GM19328 (cell line): Measurements from ENCODE around the gene EMP2.

Experiments
- ATAC-seq: cut with Tn5 transposase; IDR thresholded peaks from one replicate; pipeline ENCODE4 v1.9.1; 2021; ENCODE audit warnings: mild to moderate bottlenecking, moderate library complexity; ENCODE audit not compliant: unreplicated experiment

The EMP2 gene

DNA sequence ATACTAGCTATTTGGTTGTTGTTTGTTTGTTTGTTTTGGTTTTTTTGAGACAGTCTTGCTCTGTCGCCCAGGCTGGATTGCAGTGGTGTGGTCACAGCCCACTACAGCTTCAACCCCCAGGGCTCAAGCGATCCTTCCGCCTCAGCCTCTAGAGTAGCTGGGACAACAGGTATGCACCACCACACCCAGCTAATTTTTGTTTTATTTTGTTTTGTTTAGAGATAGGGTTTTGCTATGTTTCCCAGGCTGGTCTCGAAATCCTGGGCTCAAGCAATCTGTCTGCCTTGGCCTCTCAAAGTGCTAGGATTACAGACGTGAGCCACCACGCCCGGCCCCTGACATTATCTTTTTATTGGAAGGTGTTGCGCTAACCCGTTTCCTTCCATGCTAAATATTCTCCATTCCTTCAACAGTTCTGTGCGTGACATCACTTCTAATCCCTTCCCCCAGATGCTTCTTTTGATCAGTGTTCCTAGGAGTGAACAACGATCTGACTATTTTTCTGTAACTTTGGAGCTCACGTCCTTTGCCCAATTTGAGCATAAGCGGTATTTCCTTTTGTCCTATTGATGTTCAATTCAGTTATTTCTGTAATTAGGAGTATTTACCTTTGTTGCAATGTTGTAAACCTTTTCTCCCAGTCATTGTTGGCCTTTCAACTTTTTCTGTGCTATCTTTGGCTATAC, 30.2 kb upstream of the EMP2 start:
- ATAC-seq, result no peak

DNA sequence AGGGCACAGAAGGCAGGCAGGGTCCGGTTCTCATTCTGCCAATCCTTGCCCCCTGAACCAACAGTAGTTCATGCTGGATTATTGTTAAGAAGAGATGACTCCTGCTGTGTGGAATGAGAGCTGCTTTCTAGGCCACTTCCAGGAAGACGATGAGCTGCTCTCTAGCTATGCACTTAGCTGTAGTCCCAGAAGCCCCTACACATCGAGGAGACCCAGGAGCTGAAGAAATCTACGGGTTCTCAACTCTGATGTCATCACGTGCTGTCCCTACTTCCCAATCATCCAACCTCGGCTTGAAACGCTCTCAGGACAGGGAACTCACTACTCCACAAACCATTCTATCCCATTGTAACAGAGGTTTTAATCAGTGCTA, 29.0 kb upstream of the EMP2 start:
- ATAC-seq, result no peak

DNA sequence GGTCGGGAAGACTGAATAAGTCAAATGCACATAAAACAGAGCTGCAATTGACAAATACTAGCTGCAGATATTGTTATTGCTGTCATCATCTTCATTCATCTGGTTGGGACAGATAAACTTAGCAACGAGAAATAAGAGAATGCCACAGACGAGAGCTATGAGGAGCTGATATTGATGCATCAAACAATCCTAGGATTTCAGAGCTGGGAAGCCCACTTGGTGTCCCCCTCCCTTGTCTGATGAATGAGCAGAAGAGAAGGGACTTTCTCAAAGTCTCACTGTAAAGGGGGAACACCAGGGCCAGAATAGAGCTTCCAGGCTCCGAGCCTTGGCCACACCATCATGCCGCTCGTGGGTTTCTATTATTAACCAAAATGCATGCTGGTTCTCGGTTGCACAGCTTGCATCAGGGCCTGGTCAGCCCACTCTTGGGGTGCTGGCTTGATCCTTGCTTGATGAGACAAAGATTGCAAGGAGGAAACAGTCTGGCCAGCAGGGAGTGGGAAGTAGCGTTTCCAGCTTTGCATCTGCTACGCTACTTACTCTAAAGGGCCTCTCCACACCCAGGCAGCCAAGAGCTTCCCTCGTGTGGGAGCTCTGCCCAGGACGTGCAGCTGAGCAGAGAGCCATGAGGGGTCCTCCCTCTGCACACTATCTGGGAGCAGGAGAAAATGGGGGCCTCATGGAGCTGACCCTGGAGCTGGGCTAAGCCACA, 28.4 kb upstream of the EMP2 start:
- ATAC-seq, result no peak

DNA sequence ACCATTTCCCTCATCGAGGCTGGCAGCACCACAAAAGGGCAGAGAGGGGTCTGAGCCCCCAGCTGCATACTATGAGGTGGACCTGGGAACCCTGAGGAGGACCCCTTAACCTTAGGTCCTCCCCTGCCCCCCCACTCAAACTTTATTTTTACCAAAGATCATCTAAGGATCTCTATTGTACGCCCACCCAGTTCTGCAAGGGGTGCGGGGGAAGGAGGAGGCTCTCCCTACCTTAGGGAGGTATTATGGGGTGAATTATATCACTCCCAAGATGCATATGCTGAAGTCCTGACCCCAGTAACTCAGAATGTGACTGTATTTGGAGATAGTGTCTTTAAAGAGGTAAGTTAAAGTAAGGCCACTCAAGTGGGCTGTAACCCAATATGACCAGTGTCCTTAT, 26.8 kb upstream of the EMP2 start:
- no peak for ATAC-seq

DNA sequence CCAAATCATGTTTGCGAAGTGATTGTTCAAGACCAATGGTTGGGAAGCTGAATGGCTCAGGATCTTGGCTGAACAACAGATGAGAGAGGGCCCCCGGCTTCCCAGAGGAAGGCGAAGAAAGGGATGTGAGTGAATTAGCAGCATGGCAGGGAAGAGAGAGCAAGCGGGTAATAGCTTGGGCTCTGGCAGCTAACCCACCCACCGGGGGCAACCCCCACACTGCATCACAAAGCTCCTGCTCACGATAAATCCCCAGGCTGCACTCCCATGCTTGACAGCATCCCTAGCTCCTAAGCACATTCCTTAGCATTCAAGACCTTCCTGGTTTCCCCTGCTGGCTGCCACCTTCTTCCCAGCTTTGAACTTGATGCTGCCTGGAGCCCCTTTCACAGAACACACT, 26.2 kb upstream of the EMP2 start:
- ATAC-seq, result no peak

DNA sequence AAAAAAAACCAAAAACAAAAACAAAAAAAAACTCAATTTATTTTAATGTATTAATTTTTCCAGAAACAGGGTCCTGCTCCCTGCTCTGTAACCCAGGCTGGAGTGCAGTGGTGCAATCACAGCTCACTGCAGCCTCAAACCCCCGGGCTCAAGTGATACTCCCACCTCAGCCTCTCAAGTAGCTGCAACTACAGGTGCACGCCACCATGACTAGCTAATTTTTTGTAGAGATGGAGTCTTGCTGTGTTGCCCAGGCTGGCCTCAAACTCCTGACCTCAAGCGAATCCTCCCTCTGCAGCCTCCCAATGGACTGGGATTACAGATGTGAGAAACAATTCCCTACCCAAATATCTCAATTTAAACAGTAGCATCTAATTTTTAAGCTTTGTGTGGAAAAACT, 25.2 kb upstream of the EMP2 start:
- no peak for ATAC-seq

DNA sequence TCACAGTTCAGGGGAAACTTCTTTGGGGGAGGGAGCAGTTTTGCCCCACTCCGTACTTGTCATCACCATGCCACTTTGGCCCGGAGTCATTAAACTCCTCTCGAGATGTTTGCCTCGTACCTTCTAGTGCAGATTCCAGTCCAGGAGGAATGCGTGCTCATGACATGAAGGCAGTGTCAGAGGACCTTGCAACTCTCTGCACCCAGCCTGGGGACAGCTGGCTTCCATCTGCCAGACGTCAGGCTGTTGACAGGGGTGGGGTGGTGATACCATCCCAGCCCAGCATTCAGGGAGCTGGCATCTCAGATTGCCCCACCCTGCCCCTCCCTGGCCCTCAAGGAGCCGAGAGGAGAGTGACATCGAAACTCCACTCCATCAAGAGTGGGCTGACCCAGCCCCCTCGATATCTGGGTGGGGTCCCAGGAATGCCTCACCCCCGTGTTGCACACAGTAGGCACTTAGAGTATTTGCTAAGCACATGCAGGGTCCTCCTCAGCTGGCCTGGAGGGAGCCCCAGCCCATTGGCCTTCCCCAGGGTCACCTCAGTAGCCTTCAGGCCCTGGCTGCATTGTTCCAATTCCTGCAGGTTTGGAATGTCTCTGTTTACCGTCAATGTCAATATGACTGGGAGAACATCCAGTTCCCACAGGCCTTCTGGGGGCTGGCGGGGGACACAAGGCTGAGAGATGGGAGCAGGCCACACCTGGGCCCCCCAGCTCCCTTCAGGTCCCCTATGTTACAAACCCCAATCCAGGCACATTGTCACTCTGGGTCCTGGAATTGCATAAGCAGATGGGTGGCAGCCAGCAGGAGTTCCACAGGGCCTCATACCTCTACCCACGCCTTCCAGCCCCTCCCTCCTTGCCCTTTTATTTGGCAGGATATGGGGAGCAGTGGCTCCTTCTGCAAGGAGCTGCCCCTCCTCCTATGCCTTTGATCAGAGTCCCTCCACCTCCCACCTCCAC, 21.3 kb upstream of the EMP2 start:
- no peak for ATAC-seq

DNA sequence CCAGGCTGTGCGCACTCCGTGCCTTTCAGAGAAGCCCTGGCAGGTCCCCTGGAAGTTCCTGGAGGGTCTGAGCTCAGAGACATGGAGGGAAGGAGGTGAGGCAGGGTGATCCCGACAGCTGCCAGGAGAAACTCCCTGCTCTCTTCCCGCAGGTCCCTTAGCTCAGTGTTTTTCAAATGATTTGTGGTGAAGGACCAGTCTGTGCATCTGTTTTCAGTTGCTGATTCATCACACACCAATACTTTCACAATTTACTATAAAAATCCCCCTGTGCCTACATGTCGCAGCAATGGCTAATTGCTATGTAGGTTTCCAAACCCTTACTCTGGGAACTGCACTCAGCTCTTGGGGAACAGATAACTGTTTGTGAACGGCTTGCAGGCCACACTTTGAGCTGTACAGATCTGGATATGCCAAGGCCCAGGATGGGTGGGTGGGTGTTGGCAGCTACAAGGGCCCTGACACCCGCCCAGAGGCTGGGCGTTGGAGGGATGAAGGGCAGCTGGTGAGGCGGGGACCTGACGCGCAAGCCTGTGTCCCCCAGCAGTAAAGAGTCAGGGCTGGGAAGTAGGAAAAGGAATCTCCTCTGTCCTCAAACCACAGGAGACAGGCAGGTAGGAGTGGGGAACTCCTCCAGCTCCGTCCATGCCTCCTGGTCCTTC, 20.5 kb upstream of the EMP2 start:
- ATAC-seq, result no peak

DNA sequence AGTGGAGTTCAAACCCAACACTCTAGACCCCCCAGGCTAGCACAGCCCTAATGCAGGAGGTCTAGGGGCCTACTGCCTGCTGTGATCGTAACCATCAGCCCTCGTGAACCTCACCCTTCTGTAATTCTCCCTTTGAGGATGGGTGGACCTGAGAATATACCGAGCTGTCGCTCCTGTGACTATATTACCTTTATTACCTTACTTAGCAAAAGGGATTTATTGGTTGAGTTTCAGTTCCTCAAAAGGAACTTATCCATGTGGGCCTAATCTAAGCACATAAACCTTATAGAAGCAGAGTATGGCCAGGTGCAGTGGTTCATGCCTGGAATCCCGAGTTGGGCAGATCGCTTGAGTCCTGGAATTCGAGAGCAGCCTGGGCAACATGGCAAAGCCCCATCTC, 19.2 kb upstream of the EMP2 start:
- no peak for ATAC-seq

DNA sequence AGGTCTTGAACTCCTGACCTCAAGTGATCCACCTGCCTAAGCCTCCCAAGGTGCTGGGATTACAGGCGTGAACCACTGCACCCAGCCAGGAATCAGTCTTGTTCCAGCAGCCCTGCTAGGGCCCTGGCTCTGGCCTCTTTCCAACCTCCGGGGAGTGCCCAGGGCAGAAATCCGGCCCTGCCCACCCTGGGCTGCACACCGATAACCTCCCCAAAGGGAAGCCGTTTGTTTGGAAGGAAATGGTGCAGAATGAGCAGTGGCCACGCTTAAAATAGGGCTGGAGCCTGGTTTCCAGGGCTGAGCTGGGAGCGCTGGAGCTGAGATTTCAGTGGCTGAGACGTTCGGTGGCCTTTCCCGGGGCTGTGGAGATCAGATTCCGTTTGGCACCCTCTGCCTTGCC, 17.8 kb upstream of the EMP2 start:
- ATAC-seq, result no peak

DNA sequence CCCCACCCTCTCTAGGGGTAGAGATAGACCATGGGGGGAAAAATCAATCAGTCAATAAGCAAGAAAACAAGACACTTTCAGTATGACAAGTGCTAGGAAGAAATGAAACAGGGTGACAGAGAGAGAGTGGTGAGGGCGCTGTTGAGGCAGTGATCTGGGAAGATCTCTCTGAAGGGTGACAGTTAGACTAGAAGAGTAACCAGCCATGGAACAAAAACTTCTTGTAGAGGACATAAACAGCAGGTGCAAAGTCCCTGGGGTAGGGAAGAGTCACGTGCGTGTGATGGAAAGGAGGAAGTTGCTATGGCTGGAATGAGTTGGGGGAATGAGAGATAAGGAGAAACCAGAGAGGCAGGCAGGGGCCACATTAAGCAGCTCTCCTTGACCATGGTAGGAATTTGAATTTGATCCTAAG, 16.8 kb upstream of the EMP2 start:
- ATAC-seq, result no peak

DNA sequence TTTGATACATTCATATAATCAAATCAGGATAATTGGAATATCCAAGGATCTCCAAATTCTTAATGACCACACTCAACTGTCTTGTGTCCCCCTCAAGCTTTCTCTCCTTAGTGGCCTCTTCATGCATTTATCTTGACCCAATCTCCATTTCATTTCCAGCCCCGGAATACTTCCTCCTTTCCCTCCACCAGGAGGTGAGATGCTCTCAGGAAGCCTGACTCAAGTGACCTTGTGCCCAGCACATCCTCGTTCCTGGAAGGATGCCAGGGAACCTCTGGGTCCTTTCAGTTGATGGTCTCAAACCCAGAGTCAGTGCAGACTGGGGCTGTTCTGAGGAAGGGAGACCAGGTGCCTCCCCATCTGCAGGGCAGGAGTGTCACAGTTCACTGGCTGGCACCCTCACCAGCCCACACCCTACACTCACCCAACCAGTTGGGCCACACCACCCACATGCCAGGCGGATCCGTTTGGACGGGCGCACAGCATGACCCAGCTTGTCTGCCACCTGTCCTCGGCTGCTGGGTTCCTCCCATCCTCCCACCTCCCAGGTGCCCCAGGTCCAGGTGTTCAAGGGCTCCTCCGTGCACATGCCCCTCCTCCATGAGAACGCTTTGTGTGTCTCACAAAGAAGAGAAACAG, 14.0 kb upstream of the EMP2 start:
- no peak for ATAC-seq

DNA sequence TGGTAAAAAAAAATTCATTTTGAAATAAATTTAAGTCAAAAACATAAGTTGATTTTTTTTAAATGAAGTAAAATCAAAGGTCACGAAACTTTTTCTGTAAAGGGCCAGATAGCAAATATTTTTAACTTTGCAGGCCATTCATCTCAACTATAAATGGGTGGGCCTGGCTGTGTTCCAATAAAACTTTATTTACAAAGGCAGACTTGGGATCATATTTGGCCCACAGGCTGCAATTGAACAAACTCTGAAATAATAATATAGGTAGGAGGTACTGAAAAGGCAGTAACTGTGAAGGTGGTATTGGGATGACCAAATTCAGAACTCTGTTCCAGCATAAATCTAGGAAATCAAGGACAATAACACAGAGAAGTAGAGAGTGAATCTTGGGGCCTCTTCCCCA, 12.2 kb upstream of the EMP2 start:
- no peak for ATAC-seq

DNA sequence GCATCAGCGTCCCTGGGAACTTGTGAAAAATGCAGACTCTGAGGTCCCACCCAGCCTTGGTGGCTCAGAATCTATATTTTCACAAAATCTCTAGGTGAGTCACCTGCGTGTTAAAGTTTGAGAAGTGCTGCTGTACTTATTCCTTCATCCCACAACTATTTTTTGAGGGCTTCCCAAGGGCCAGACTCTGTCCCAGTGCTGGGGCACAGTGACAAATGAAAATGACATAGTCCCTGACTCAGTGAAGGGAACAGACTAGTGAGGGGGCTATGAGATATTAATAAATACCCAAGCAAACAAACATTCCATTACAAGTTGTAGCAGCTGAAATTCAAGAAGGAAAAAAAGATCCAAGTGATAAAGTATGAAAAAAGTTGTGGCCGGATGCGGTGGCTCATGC, 9.9 kb upstream of the EMP2 start:
- ATAC-seq, result no peak

DNA sequence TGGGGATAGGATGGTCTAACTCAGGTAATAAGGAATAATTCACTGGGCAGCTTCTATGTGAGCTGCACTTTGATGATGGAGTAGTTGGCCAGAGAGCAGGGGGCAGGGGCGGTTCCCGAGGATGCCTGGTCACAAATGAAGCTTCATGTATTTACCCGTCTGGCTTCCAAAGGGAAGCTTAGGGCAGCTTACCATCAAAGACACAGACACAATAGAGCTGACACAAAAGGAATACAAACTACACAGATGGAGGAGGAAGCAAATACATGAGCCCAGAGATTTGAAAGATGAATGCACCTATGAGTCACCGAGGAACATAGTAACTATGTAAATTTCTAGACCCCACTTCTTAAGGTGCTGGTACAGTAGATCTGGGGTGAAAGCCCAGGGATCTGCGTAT, 8.7 kb upstream of the EMP2 start:
- ATAC-seq, result no peak

DNA sequence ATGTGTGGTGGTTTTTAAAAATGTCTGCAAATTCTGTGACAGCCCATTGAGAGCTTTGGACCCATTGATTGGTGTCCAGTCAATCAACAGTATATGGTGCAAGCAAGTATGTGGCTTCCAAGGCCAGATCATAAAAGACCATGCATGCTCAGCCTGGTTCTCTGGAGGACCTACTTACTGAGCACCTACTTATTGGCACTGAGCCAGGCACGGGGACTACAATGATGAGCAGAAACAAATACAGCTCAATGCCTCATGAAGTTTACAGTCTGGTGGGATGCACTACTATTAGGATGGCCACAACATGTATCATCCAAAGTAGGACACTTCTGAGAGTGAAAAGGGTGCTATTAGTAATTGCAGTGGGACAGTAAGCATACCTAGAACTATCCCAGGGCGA, 7.2 kb upstream of the EMP2 start:
- no peak for ATAC-seq

DNA sequence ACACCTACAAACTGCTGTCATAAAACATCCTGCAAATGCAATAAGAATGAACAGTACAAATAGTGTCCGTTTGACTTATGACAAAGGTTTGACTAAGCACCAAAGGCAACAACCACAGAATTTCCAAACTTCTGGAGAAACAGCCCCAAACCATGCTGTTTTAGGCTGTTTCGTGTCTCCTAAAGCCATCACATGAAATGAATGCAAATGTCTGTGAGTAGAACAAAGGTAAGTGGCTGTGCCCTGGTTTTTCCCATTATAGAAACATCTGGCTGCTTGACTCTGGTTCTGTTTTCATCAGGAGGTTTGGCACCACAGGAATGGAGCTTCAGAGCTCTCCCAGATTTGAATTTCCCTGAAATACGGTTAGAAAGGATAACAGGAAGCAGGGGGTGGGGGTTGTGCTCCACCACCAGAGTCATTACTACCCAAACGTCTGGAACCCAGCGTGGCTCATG, 4.6 kb upstream of the EMP2 start:
- ATAC-seq, result no peak

DNA sequence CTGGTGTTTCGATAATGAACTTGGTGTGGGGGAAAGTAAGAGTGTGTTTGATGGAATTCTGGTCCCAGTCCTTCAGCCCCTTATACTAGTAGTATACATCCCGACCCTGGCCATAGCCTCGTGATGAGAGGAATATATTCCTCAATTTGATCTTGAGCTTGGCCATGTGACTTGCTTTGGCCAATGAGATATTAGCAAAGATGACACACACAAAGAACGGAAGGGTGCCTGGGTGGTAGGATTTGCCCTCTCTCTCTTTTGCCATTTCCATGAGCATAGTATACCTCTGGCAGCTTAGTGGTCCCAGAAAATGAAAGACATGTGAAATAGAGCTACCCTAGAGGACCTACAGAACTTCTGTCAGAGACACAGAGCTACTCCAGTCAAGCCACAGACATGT, 2.9 kb upstream of the EMP2 start:
- ATAC-seq, result no peak

DNA sequence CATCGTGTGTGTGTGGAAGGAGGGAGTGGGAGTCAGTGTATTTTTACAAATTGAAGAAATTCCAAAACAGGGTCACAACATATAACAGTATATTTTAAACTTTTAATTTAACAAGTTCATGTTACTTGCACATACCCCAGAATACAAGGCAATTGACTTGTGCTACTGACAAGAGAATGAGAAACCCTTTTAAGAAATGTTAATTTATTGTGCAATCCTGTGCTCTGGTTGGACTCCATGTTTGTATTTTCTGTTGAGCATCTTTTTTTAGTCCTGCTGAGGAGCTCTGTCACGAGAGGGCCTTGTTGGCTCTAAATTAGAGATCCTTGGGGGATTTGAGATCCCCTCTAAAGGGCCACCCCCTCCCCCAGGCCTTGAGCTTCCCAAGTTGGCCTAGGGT, 1.1 kb upstream of the EMP2 start:
- ATAC-seq, result no peak

DNA sequence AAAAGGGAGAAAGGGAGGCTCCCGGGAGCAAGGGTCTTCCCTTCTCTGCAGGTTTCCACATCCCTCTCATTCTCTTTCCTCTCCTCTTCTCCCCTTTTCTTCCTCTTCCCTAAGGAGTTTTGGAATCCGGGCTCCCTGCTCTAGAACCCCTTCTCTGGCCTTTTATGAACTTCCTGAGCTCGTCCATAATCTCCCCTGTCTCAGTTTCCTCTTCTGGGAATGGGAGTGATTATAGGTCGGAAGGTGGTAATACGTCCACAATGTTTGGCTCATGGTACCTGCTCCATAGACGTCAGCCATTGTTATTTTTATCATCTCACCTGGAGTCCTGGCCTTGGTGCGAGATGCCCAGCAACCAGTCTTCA, 467 bp upstream of the EMP2 start:
- no peak for ATAC-seq

DNA sequence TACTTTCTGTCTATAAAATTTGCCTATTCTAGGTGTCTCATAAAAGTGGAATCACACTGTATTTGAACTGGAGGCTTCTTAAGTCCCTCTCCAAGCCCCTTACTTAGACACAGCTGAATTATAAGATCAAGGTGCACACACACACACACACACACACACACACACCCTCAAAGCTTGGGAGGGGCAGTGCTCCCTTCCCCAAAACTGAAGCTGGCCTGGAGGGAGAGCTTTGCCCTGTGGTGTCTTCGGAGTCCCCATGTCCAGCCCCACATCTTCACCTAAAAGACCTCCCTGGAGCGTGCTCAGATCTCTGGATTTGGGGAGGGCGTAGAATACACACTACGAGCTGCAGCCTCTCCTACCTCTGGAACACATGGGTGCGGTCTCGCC, 828 bp downstream of the EMP2 start:
- ATAC-seq, result no peak
